Measurements from ENCODE around the gene MBD4.
"Not testable (repeated sequence)": the region's sequence is repeated elsewhere in the genome, so short reads cannot be mapped to it uniquely, and the experiment has no call there.

MBD4 gene

DNA sequence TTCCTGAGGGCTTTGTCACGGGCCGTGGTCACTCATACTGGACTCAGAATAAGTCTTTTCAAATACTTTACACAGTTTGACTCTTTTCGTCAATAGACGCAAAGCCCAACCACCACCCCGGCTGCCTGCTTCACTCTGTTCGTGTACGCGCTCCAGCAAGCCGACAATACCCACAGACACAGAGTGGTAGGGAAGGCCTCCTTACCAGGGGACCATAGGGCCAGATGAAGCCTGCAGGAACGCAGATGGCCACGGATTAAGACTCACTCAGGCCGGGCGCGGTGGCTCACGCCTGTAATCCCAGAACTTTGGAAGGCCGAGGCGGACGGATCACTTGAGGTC, 41.0 kb downstream of the MBD4 start:
- TF ChIP-seq, protein P1, sequence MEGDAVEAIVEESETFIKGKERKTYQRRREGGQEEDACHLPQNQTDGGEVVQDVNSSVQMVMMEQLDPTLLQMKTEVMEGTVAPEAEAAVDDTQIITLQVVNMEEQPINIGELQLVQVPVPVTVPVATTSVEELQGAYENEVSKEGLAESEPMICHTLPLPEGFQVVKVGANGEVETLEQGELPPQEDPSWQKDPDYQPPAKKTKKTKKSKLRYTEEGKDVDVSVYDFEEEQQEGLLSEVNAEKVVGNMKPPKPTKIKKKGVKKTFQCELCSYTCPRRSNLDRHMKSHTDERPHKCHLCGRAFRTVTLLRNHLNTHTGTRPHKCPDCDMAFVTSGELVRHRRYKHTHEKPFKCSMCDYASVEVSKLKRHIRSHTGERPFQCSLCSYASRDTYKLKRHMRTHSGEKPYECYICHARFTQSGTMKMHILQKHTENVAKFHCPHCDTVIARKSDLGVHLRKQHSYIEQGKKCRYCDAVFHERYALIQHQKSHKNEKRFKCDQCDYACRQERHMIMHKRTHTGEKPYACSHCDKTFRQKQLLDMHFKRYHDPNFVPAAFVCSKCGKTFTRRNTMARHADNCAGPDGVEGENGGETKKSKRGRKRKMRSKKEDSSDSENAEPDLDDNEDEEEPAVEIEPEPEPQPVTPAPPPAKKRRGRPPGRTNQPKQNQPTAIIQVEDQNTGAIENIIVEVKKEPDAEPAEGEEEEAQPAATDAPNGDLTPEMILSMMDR (conservative IDR thresholded peaks at IDR 0.05; ENCODE audit: control insufficient read depth, insufficient read depth, low read depth, low read length) = no peak
- DNase-seq (ENCODE audit: low read depth) = peak; percentile 27
- peak overlapping the region; percentile 91 for H3K4me3 ChIP-seq (ENCODE audit: control insufficient read depth, low read depth, low read length)

DNA sequence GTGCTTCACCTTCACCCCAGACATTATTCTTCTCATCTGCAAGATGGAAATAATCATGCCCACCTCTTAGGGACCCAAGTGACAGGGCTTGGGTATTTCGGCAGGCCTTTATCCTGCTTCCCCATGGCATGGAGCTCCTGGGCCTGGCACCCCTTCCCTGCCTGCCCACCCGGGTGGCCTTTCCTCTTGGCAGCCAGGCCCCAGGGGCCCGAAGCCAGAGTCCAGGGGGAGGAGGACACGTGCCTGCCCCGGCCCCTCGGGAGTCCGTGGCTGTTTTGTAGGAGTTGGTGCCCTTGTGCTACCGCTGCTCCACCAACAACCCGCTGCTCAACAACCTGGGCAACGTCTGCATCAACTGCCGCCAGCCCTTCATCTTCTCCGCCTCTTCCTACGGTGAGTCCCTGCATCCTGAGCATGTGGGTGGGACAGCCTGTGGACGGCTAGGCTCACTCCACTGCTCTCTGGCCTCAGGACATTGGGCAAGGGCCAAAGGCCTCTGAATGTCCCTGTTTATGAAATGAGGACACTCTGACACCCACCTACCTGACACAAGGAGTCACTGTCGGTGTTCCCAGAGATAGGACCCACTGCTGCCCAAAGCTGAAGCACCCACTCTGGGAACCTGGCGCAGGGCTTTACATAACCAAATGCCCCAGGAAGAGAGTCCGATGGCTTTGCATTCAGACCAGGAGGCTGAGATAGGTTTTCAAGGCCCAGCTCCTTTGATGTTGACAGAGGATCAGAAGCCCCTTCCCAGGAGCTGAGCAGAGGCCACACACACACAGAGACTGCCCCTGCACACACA, 45.8 kb downstream of the MBD4 start:
- not testable (repeated sequence) for H3K4me3 ChIP-seq (ENCODE audit: control insufficient read depth, low read depth, low read length); DNase-seq (ENCODE audit: low read depth)

DNA sequence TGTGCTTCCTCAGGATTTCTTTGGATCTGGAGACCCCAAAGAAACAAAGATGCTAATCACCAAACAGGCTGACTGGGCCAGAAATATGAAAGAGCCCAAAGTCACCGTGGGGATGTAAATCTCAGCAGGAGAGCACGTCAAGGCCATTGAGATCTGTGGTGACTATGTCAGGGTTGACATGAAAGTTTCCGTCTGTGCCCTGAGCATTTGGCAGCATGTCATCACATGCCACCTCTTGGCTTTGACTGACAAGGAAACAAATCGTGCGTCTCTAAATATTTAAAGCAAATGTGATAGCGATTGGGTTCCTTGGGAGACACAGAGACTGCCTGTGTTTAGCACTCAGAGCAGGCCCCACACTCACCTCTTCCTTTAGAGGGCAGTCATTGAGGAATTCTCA, 46.5 kb downstream of the MBD4 start:
- DNase-seq (ENCODE audit: low read depth) = no peak
- H3K4me3 ChIP-seq (ENCODE audit: control insufficient read depth, low read depth, low read length) = no peak overlapping the region
- TF ChIP-seq, protein P1 (conservative IDR thresholded peaks at IDR 0.05; ENCODE audit: control insufficient read depth, insufficient read depth, low read depth, low read length) = no peak

DNA sequence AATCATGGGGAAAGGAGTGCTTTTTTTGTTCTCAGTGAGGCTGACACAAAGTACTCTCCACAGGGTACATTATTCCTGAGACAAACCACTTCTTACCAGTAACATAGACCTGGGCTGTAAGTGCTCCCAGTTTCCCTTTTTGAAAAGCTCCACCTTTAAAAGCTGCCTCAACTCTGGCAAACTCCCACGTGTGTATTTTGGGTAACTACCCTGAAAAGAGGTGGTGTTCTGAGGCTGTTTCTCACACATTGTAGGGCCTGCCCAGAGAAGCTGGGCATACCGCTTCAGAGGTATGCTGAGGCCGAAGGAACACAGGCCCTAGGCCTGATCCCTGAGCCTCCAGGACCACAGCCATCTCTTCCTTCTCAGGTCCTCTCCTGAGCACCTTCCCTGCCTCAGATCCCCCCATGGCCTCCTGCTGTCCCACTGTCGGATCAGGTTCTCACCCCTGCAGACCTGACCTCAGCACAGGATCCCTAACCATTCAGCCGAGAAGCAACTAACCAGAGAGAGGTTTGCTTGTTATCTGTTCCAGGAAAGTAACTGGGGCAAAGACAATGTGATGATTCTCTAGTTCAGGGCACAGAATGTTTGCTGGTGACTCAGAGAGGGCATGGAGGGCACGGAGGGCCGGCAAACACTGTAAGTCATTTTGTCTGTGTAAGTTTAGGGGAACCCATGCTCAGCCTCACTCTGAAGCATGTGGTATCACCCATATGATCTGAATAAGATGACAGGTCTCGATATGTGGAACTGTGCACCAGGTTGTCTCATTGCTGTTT, 47.5 kb downstream of the MBD4 start:
- H3K4me3 ChIP-seq (ENCODE audit: control insufficient read depth, low read depth, low read length); DNase-seq (ENCODE audit: low read depth): not testable (repeated sequence)

DNA sequence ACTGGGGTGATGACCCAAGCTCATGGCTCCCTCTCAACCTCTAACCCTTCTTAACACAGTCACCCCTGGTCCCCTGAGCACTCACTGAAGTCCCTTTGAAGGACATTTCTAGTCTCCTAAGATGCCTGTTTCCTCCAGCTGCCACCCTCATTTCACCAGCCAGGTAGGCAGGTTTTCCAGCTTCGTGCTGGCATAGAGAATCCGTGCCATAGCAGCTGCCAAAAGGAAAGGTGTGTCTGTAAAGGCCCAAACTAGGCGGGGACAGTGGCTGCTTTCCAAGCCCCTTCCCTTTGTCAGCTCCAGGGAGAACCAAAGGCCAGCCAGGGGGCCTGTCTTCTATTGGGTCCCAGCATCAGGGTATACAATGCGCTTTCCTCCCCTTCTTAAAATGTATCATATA, 48.2 kb downstream of the MBD4 start:
- H3K4me3 ChIP-seq (ENCODE audit: control insufficient read depth, low read depth, low read length); DNase-seq (ENCODE audit: low read depth): not testable (repeated sequence)

DNA sequence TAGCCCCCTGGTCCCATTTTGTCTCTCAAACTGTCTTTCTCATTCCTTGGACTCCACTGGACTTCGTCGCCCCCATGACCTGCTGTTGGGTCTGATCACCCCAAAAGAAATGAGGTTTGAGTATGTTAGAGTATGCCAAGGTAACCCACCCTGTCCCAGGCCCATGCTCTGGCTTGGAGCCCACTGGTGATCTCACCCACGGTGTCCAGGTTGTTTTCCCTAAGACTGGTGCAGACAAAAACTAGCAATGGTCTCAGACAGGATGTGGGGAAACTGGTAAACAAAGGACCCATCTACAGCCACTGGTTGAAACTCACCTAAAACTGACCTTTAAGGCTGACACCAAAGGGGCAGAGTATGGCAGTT, 50.2 kb downstream of the MBD4 start:
- DNase-seq (ENCODE audit: low read depth) = no peak
- no peak overlapping the region for H3K4me3 ChIP-seq (ENCODE audit: control insufficient read depth, low read depth, low read length)
- TF ChIP-seq, protein P1 (conservative IDR thresholded peaks at IDR 0.05; ENCODE audit: control insufficient read depth, insufficient read depth, low read depth, low read length) = no peak

DNA sequence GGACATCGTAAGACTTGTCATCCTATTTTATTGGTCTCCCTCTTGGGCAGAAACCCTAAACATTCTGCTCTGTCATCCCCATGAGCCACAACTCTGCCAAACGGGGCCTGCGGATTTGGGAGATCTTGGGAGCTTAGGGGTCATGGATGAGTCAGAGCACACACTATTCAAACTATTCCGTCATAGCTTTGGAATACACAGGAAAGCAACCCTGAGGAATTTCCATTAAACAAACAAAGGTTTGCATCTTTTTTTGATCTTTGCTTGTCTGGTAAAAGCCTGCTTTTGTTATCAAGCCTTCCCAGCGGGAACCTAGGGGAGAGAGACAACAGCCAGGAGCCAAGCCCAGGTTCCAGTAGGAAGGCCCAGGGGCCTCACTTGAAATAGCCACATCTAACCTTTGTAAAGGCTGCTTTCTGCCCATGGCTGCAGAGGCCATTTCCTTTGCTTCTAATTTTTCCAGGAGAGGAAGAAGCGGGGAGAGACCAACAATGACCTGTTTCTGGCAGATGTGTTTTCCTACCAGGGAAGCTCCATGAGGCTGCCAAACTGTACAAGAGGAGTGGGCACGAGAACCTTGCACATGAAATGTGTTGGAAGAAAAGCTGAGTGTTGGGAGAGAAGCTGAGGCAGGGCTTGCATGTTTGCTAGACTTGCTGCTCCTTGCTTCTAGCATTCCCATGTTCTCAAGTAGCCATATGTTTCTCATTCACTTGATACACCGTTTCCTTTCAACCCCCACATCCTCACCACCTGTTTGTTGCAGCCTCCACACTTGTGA, 50.8 kb downstream of the MBD4 start:
- not testable (repeated sequence) for H3K4me3 ChIP-seq (ENCODE audit: control insufficient read depth, low read depth, low read length)
- peak; percentile 82 for DNase-seq (ENCODE audit: low read depth)

DNA sequence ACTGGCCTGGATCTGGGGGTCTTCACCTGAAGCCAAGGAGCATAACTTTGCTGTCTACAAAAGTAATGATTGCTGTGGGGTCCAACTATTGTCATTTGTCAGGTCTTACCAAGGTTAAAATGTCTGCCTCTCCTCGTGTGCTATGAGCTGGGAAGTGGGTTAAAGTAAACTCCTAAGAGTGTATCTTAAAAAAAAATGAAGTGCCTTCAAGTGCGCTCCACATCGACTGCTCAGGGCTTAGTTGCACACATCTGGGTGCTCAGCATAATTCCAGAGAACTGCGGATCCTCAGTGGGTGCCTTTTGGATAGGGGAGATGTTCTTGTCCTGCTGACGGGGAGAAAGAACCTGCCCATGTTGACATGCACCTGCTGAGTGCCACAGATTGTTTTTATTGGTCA, 52.3 kb downstream of the MBD4 start:
- no peak for DNase-seq (ENCODE audit: low read depth)
- TF ChIP-seq, protein P1 (conservative IDR thresholded peaks at IDR 0.05; ENCODE audit: control insufficient read depth, insufficient read depth, low read depth, low read length) = no peak
- no peak overlapping the region for H3K4me3 ChIP-seq (ENCODE audit: control insufficient read depth, low read depth, low read length)

All from fibroblast of mammary gland (primary cell).